Transverse colon (tissue), 4 donors: ENCODE results near the gene SF3B6.

ENCODE experiments used
- CTCF ChIP-seq, 5 experiments: fragments of 200-600 bp in 3 of 5; fragments of 450-650 bp in 2 of 5; sonication (generic) in 3 of 5; IDR thresholded peaks; 1 replicate in 2 of 5; 2 replicates in 3 of 5; pipeline ENCODE4 v1.5.1; 2016 to 2017; ENCODE audit warnings: antibody characterized with exemption in 5 of 5, inconsistent platforms in 3 of 5, mild to moderate bottlenecking in 2 of 5, moderate library complexity in 1 of 5
- POLR2A ChIP-seq: fragments of 450-650 bp; IDR thresholded peaks from one replicate; pipeline ENCODE4 v1.6.1; 2016; ENCODE audit warnings: antibody characterized with exemption, mild to moderate bottlenecking, moderate library complexity
- POLR2AphosphoS5 ChIP-seq, 3 donors: sonication (generic); formaldehyde crosslinking; IDR thresholded peaks; one replicate each; pipeline ENCODE4 v1.6.1; 2016; ENCODE audit warnings: antibody characterized with exemption in 3 of 3

GRCh38 chr2:24058564-24059271, 17.4 kb downstream of the SF3B6 start:
- TF ChIP-seq POLR2A (no peak), CTCF (IDR thresholded peaks at IDR 0.05) (no peak), POLR2AphosphoS5 (IDR thresholded peaks at IDR 0.05) (no peak)
